Loucy (cell line): Measurements from ENCODE around the gene RPL37A.

ENCODE experiments used
- H2AFZ ChIP-seq: fragments of 200-600 bp; sonication (generic); 2 replicates; pipeline ENCODE4 v1.6.0; 2016; ENCODE audit warnings: antibody characterized with exemption, mild to moderate bottlenecking, low read length, moderate library complexity
- H3F3A ChIP-seq: fragments of 200-600 bp; 2 replicates; pipeline ENCODE4 v1.6.0; 2016; ENCODE audit warnings: antibody characterized with exemption, low read depth, mild to moderate bottlenecking
- H3K27me3 ChIP-seq: fragments of 200-600 bp; sonication (generic); 2 replicates; pipeline ENCODE4 v1.6.1; 2014; ENCODE audit warnings: low read length, mild to moderate bottlenecking; ENCODE audit not compliant: insufficient read depth, poor library complexity, severe bottlenecking
- H3K36me3 ChIP-seq: fragments of 200-600 bp; sonication (generic); 2 replicates; pipeline ENCODE4 v1.6.1; 2016; ENCODE audit warnings: low read length; ENCODE audit not compliant: insufficient read depth
- H3K4me1 ChIP-seq: fragments of 200-600 bp; sonication (generic); 2 replicates; pipeline ENCODE4 v1.5.1; 2014; ENCODE audit warnings: low read length, mild to moderate bottlenecking; ENCODE audit not compliant: insufficient read depth, poor library complexity, severe bottlenecking
- H3K4me2 ChIP-seq: fragments of 200-600 bp; sonication (generic); 2 replicates; pipeline ENCODE4 v1.6.0; 2014; ENCODE audit warnings: antibody characterized with exemption, low read length, low read depth, mild to moderate bottlenecking; ENCODE audit not compliant: poor library complexity, severe bottlenecking
- H3K4me3 ChIP-seq: fragments of 200-600 bp; sonication (generic); 2 replicates; pipeline ENCODE4 v1.5.1; 2014; ENCODE audit warnings: low read length, mild to moderate bottlenecking, mixed read lengths; ENCODE audit not compliant: poor library complexity, severe bottlenecking
- H3K79me2 ChIP-seq: fragments of 200-600 bp; sonication (generic); 2 replicates; pipeline ENCODE4 v1.6.1; 2014; ENCODE audit warnings: low read length; ENCODE audit not compliant: insufficient read depth
- H3K9ac ChIP-seq: fragments of 200-600 bp; sonication (generic); 2 replicates; pipeline ENCODE4 v1.6.0; 2014; ENCODE audit warnings: mild to moderate bottlenecking, low read depth, low read length, moderate library complexity; ENCODE audit not compliant: poor library complexity, severe bottlenecking
- H3K9me2 ChIP-seq: fragments of 200-600 bp; sonication (generic); replicated peaks from 2 replicates; pipeline ENCODE4 v1.6.1; 2016; ENCODE audit warnings: low read depth, low read length, mixed read lengths
- H3K9me3 ChIP-seq: fragments of 200-600 bp; sonication (generic); 2 replicates; pipeline ENCODE4 v1.6.1; 2014; ENCODE audit warnings: mild to moderate bottlenecking, antibody characterized with exemption, low read length, low read depth; ENCODE audit not compliant: insufficient read depth
- H4K20me1 ChIP-seq: fragments of 200-600 bp; sonication (generic); 2 replicates; pipeline ENCODE4 v1.6.0; 2014; ENCODE audit warnings: antibody characterized with exemption, low read length, mild to moderate bottlenecking; ENCODE audit not compliant: insufficient read depth, poor library complexity, severe bottlenecking
- CTCF ChIP-seq: fragments of 200-600 bp; sonication (generic); conservative IDR thresholded peaks from 2 replicates; pipeline ENCODE4 v1.5.1; 2014; ENCODE audit warnings: mild to moderate bottlenecking, antibody characterized with exemption, low read length
- EZH2phosphoT487 ChIP-seq: fragments of 200-600 bp; IDR thresholded peaks from 2 replicates; pipeline ENCODE4 v1.6.1; 2018; ENCODE audit warnings: antibody characterized with exemption, mild to moderate bottlenecking, moderate library complexity, borderline replicate concordance

The RPL37A gene

GRCh38 chr2:216490061-216490460 is 8.6 kb upstream of the RPL37A start:
- H3K9ac ChIP-seq = peak overlapping the region; percentile 28
- no peaks in the 10 kb centered on the region for H3K9me2 ChIP-seq
- H3K36me3 ChIP-seq = no peaks in the 10 kb centered on the region
- peak overlapping the region; percentile 59 for H3K4me2 ChIP-seq
- TF ChIP-seq CTCF = no peak
- no peaks in the 10 kb centered on the region for H3K9me3 ChIP-seq
- H3K4me1 ChIP-seq = peaks cover 50% of the 10 kb centered on the region
- H3K79me2 ChIP-seq = no peaks in the 10 kb centered on the region
- no peaks in the 10 kb centered on the region for H3F3A ChIP-seq
- H4K20me1 ChIP-seq = no peaks in the 10 kb centered on the region
- no peak overlapping the region for H2AFZ ChIP-seq
- no peaks in the 10 kb centered on the region for H3K27me3 ChIP-seq
- peak overlapping the region; percentile 10 for H3K4me3 ChIP-seq

- H3K36me3 ChIP-seq = no peaks in the 10 kb centered on the region
- H3K4me1 ChIP-seq = peaks cover 63% of the 10 kb centered on the region
- H3F3A ChIP-seq = no peaks in the 10 kb centered on the region
- H3K27me3 ChIP-seq = no peaks in the 10 kb centered on the region
- H3K79me2 ChIP-seq = no peaks in the 10 kb centered on the region
- H3K4me3 ChIP-seq = no peak overlapping the region
- H2AFZ ChIP-seq = peak overlapping the region; percentile 69; the same call in 1 of the 2 replicates
- no peak for TF ChIP-seq EZH2phosphoT487
- no peak for TF ChIP-seq CTCF
- no peaks in the 10 kb centered on the region for H3K9me3 ChIP-seq
- no peaks in the 10 kb centered on the region for H3K9me2 ChIP-seq
- peak overlapping the region; percentile 39 for H3K9ac ChIP-seq
- peak overlapping the region; percentile 5 for H3K4me2 ChIP-seq
- no peaks in the 10 kb centered on the region for H4K20me1 ChIP-seq
Measured at GRCh38 chr2:216491793-216492596, 6.6 kb upstream of the RPL37A start.

GRCh38 chr2:216492597-216493333 is 5.9 kb upstream of the RPL37A start:
- TF ChIP-seq EZH2phosphoT487 (no peak), CTCF (no peak)
- H4K20me1 ChIP-seq = no peaks in the 10 kb centered on the region
- no peaks in the 10 kb centered on the region for H3K9me2 ChIP-seq
- peak overlapping the region; percentile 5 for H3K4me2 ChIP-seq
- H2AFZ ChIP-seq = no peak overlapping the region; the same call in 1 of the 2 replicates
- H3F3A ChIP-seq = no peaks in the 10 kb centered on the region
- H3K4me3 ChIP-seq = no peak overlapping the region
- H3K9me3 ChIP-seq = no peaks in the 10 kb centered on the region
- peak overlapping the region; percentile 39 for H3K9ac ChIP-seq
- no peaks in the 10 kb centered on the region for H3K27me3 ChIP-seq
- H3K4me1 ChIP-seq = peaks cover 69% of the 10 kb centered on the region
- peaks cover 6% of the 10 kb centered on the region for H3K79me2 ChIP-seq
- H3K36me3 ChIP-seq = no peaks in the 10 kb centered on the region
